ENCODE results near the gene PGM3.

The PGM3 gene

DNA sequence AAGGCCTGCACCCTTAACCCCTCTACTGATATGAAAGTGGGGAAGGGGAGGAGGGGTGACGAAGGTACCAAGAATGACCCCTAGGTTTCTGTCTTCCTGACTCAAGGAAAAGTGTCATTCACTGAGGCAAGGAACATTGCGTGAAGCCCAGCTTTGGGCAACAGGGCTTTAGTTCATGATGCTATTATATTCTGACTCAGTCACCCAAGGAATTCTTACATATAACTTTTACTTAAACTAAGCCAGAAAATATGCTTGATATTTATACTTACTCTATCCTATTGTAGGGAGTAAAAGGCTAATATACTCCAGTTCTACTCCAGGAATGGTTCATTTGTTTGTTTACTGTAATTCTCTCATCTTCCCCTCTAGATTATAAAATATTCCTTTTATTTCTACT, 65.1 kb downstream of the PGM3 start:
- H3K36me3 ChIP-seq (ENCODE audit: low read length) = peaks cover 35% of the 10 kb centered on the region
- TF ChIP-seq, protein P1, sequence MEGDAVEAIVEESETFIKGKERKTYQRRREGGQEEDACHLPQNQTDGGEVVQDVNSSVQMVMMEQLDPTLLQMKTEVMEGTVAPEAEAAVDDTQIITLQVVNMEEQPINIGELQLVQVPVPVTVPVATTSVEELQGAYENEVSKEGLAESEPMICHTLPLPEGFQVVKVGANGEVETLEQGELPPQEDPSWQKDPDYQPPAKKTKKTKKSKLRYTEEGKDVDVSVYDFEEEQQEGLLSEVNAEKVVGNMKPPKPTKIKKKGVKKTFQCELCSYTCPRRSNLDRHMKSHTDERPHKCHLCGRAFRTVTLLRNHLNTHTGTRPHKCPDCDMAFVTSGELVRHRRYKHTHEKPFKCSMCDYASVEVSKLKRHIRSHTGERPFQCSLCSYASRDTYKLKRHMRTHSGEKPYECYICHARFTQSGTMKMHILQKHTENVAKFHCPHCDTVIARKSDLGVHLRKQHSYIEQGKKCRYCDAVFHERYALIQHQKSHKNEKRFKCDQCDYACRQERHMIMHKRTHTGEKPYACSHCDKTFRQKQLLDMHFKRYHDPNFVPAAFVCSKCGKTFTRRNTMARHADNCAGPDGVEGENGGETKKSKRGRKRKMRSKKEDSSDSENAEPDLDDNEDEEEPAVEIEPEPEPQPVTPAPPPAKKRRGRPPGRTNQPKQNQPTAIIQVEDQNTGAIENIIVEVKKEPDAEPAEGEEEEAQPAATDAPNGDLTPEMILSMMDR (IDR thresholded peaks at IDR 0.05; ENCODE audit: insufficient read depth, low read length, poor library complexity, severe bottlenecking) = no peak
- no peak for TF ChIP-seq EZH2phosphoT487 (conservative IDR thresholded peaks at IDR 0.05; ENCODE audit: low read length)
- H3K79me2 ChIP-seq (ENCODE audit: insufficient read depth, low read length) = no peaks in the 10 kb centered on the region
- H3K9me3 ChIP-seq (ENCODE audit: insufficient read depth, low read length) = no peaks in the 10 kb centered on the region
- H3F3A ChIP-seq (ENCODE audit: insufficient read depth) = no peaks in the 10 kb centered on the region; the same call in 1 of the 2 replicates
- no peaks in the 10 kb centered on the region for H3K9me2 ChIP-seq (replicated peaks; ENCODE audit: insufficient read depth, low read length)
- H3K4me2 ChIP-seq (ENCODE audit: low read depth, low read length, poor library complexity, severe bottlenecking) = no peak overlapping the region
- no peaks in the 10 kb centered on the region for H3K27me3 ChIP-seq (ENCODE audit: low read length)
- no peak overlapping the region for H2AFZ ChIP-seq (ENCODE audit: low read depth, low read length, severe bottlenecking)
- H3K9ac ChIP-seq (ENCODE audit: low read length) = no peak overlapping the region
- H3K27ac ChIP-seq (ENCODE audit: low read depth, low read length) = no peak overlapping the region
- H4K20me1 ChIP-seq (ENCODE audit: low read depth, low read length) = no peaks in the 10 kb centered on the region
- no peak overlapping the region for H3K4me3 ChIP-seq (ENCODE audit: insufficient read depth, low read length, poor library complexity, severe bottlenecking)

DNA sequence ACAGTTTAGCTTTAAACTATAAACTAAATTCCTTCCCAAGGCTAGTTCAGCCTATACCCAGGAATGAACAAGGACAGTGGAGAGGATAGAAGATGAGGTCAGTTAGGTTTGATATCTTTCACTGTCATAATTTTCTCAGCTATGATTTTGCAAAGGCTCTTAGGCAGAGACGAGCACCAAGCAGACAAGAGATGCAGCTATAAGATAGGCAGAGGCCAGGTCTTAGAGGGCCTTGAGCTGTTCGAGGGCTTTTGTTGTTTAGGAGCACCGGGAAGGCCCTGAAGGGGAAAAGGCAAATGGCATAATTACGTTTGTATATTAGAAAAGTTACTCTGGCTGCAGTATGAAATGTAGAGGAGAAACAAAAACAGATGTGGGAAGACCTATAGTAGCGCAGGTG, 65.8 kb downstream of the PGM3 start:
- no peaks in the 10 kb centered on the region for H3K9me3 ChIP-seq (ENCODE audit: insufficient read depth, low read length)
- no peak overlapping the region for H2AFZ ChIP-seq (ENCODE audit: low read depth, low read length, severe bottlenecking)
- no peaks in the 10 kb centered on the region for H3K79me2 ChIP-seq (ENCODE audit: insufficient read depth, low read length)
- TF ChIP-seq, protein P1 (IDR thresholded peaks at IDR 0.05; ENCODE audit: insufficient read depth, low read length, poor library complexity, severe bottlenecking) = no peak
- TF ChIP-seq EZH2phosphoT487 (conservative IDR thresholded peaks at IDR 0.05; ENCODE audit: low read length) = no peak
- no peaks in the 10 kb centered on the region for H3K9me2 ChIP-seq (replicated peaks; ENCODE audit: insufficient read depth, low read length)
- peaks cover 35% of the 10 kb centered on the region for H3K36me3 ChIP-seq (ENCODE audit: low read length)
- H3K27ac ChIP-seq (ENCODE audit: low read depth, low read length) = no peak overlapping the region
- H4K20me1 ChIP-seq (ENCODE audit: low read depth, low read length) = no peaks in the 10 kb centered on the region
- H3F3A ChIP-seq (ENCODE audit: insufficient read depth) = no peaks in the 10 kb centered on the region; the same call in 1 of the 2 replicates
- no peak overlapping the region for H3K4me3 ChIP-seq (ENCODE audit: insufficient read depth, low read length, poor library complexity, severe bottlenecking)
- no peaks in the 10 kb centered on the region for H3K27me3 ChIP-seq (ENCODE audit: low read length)
- H3K9ac ChIP-seq (ENCODE audit: low read length) = no peak overlapping the region
- H3K4me2 ChIP-seq (ENCODE audit: low read depth, low read length, poor library complexity, severe bottlenecking) = no peak overlapping the region

DNA sequence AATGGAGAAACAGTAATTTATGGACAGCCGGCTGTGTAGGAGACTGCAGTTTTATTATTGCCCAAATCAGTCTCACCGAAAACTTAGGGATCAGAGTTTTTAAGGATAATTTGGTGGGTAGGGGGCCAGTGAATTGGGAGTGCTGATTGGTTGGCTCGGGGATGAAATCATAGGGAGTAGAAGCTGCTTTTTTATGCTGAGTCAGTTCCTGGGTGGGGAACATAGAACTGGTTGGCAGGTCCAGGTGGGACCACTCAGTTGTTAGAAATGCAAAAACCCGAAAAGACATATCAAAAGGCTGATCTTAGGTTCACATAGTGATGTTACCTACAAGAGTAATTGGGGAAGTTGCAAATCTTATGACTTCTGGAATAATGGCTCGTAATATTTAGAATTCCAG, 66.3 kb downstream of the PGM3 start:
- Histone ChIP-seq H3K79me2 (ENCODE audit: insufficient read depth, low read length) (no peaks in the 10 kb centered on the region), H3K36me3 (ENCODE audit: low read length) (peaks cover 38% of the 10 kb centered on the region), H3K27me3 (ENCODE audit: low read length) (no peaks in the 10 kb centered on the region), H3K4me2 (ENCODE audit: low read depth, low read length, poor library complexity, severe bottlenecking) (no peak overlapping the region), H3K9me3 (ENCODE audit: insufficient read depth, low read length) (no peaks in the 10 kb centered on the region), H2AFZ (ENCODE audit: low read depth, low read length, severe bottlenecking) (no peak overlapping the region), H4K20me1 (ENCODE audit: low read depth, low read length) (no peaks in the 10 kb centered on the region), H3K27ac (ENCODE audit: low read depth, low read length) (no peak overlapping the region), H3K9ac (ENCODE audit: low read length) (no peak overlapping the region), H3K9me2 (replicated peaks; ENCODE audit: insufficient read depth, low read length) (no peaks in the 10 kb centered on the region), H3K4me3 (ENCODE audit: insufficient read depth, low read length, poor library complexity, severe bottlenecking) (no peak overlapping the region), H3F3A (ENCODE audit: insufficient read depth) (no peaks in the 10 kb centered on the region; the same call in 1 of the 2 replicates)
- TF ChIP-seq EZH2phosphoT487 (conservative IDR thresholded peaks at IDR 0.05; ENCODE audit: low read length) = no peak
- TF ChIP-seq, protein P1 (IDR thresholded peaks at IDR 0.05; ENCODE audit: insufficient read depth, low read length, poor library complexity, severe bottlenecking) = no peak
